GM23338 (cell line): ENCODE data around the gene MYOCD. TPM values are rescaled to one million over a fixed set of nuclear protein-coding genes. Genes with fewer than 3 reads are reported as not detected.

ENCODE experiments used
- ATAC-seq: fragments of 200-7000 bp; cut with Tn5 transposase; 3 replicates; pipeline ENCODE4 v1.9.1; 2020
- DNase-seq: peaks from one replicate; pipeline ENCODE4 v3.0.0-alpha.2; 2015; ENCODE audit warnings: low spot score
- H2AFZ ChIP-seq: fragments of 200-600 bp; sonication (generic); 2 replicates; pipeline ENCODE4 v1.8.0; 2016; ENCODE audit warnings: antibody characterized with exemption, mild to moderate bottlenecking, moderate library complexity
- H3F3A ChIP-seq: fragments of 200-600 bp; sonication (generic); replicated peaks from 2 replicates; pipeline ENCODE4 v1.8.0; 2017; ENCODE audit warnings: antibody characterized with exemption, mixed run types, low read depth
- H3K27ac ChIP-seq: fragments of 200-600 bp; sonication (generic); 2 replicates; pipeline ENCODE4 v1.6.1; 2016; ENCODE audit warnings: low read depth
- H3K27me3 ChIP-seq: fragments of 200-600 bp; sonication (generic); 2 replicates; pipeline ENCODE4 v1.8.0; 2016; ENCODE audit warnings: mild to moderate bottlenecking, mixed run types, moderate library complexity; ENCODE audit not compliant: insufficient read depth
- H3K36me3 ChIP-seq: fragments of 200-600 bp; sonication (generic); 2 replicates; pipeline ENCODE4 v1.8.0; 2016; ENCODE audit warnings: mild to moderate bottlenecking; ENCODE audit not compliant: insufficient read depth
- H3K4me1 ChIP-seq: fragments of 200-600 bp; sonication (generic); 2 replicates; pipeline ENCODE4 v1.8.0; 2016; ENCODE audit warnings: mild to moderate bottlenecking, moderate library complexity; ENCODE audit not compliant: insufficient read depth
- H3K4me2 ChIP-seq: fragments of 200-600 bp; sonication (generic); 2 replicates; pipeline ENCODE4 v1.7.1; 2017; ENCODE audit warnings: mixed run types
- H3K4me3 ChIP-seq: fragments of 200-600 bp; sonication (generic); 2 replicates; pipeline ENCODE4 v1.6.1; 2016; ENCODE audit warnings: mixed run types
- H3K79me2 ChIP-seq: fragments of 200-600 bp; sonication (generic); replicated peaks from 2 replicates; pipeline ENCODE4 v1.8.0; 2017; ENCODE audit warnings: mild to moderate bottlenecking; ENCODE audit not compliant: insufficient read depth
- H3K9me2 ChIP-seq: fragments of 200-600 bp; sonication (generic); 2 replicates; pipeline ENCODE4 v1.8.0; 2017; ENCODE audit not compliant: insufficient read depth
- H4K20me1 ChIP-seq: fragments of 200-600 bp; sonication (generic); replicated peaks from 2 replicates; pipeline ENCODE4 v1.8.0; 2017; ENCODE audit warnings: mild to moderate bottlenecking; ENCODE audit not compliant: insufficient read depth
- H3K27ac Mint-ChIP-seq: 2 replicates; pipeline ENCODE4 v1.8.0; 2020; ENCODE audit warnings: inconsistent platforms, mild to moderate bottlenecking, moderate library complexity, mixed read lengths
- H3K27me3 Mint-ChIP-seq: 3 replicates; pipeline ENCODE4 v1.8.0; 2022; ENCODE audit warnings: low read depth, mild to moderate bottlenecking, moderate library complexity, mixed read lengths, inconsistent platforms; ENCODE audit not compliant: insufficient read depth, poor library complexity
- H3K36me3 Mint-ChIP-seq: 3 replicates; pipeline ENCODE4 v1.8.0; 2021; ENCODE audit warnings: low read depth, mild to moderate bottlenecking, inconsistent platforms, moderate library complexity, mixed read lengths
- H3K4me1 Mint-ChIP-seq: 3 replicates; pipeline ENCODE4 v1.8.0; 2020; ENCODE audit warnings: mild to moderate bottlenecking, inconsistent platforms, mixed read lengths
- H3K4me3 Mint-ChIP-seq: 3 replicates; pipeline ENCODE4 v1.8.0; 2021; ENCODE audit warnings: moderate library complexity, mild to moderate bottlenecking, inconsistent platforms, mixed read lengths
- H3K9me3 Mint-ChIP-seq: 3 replicates; pipeline ENCODE4 v1.8.0; 2020; ENCODE audit warnings: moderate library complexity, mild to moderate bottlenecking, inconsistent platforms, mixed read lengths
- CREB1 ChIP-seq: fragments of 250-450 bp; sonication (Bioruptor Pico); IDR thresholded peaks from 2 replicates; pipeline ENCODE4 v1.5.0; 2020; ENCODE audit warnings: low read depth, mild to moderate bottlenecking, moderate library complexity
- EZH2 ChIP-seq: fragments of 200-600 bp; sonication (generic); IDR thresholded peaks from one replicate; pipeline ENCODE4 v1.8.0; 2017; ENCODE audit warnings: antibody characterized with exemption, mild to moderate bottlenecking, low read depth; ENCODE audit not compliant: unreplicated experiment
- EZH2phosphoT487 ChIP-seq: fragments of 200-600 bp; sonication (generic); IDR thresholded peaks from one replicate; pipeline ENCODE4 v1.8.1; 2018; ENCODE audit warnings: antibody characterized with exemption; ENCODE audit not compliant: unreplicated experiment
- JUNB ChIP-seq: IDR thresholded peaks from one replicate; pipeline ENCODE4 v1.6.1; 2016; ENCODE audit warnings: antibody characterized with exemption; ENCODE audit not compliant: unreplicated experiment
- REST ChIP-seq: IDR thresholded peaks from one replicate; pipeline ENCODE4 v1.6.1; 2018; ENCODE audit warnings: antibody characterized with exemption; ENCODE audit not compliant: unreplicated experiment
- polyA plus RNA-seq: library from polyadenylated mRNA; unstranded; fragments of >200 nt; fragmentation: Nextera tagmentation; extraction: Ambion mirVana; gene quantifications from 2 replicates; pipeline ENCODE4 v1.2.1, GENCODE V29; 2016
- total RNA-seq: library from RNA; depleted of rRNA; stranded (reverse); fragments of >200 nt; shearing (Covaris generic); gene quantifications from 2 replicates; pipeline ENCODE4 v1.2.3, GENCODE V29; 2014
- TF ChIP-seq, protein P1 (sequence below): fragments of 250-450 bp; sonication (Bioruptor Pico); IDR thresholded peaks from 2 replicates; pipeline ENCODE4 v1.5.0; 2020; ENCODE audit warnings: mild to moderate bottlenecking, moderate library complexity
- TF ChIP-seq, protein P2 (sequence below), 2 experiments: fragments of 200-600 bp in 1 of 2; sonication (generic) in 1 of 2; conservative IDR thresholded peaks; 2 replicates each; pipeline versions ENCODE4 v1.5.1 to v1.6.1; 2016 to 2017; ENCODE audit warnings: antibody characterized with exemption in 2 of 2, low read depth in 2 of 2, mild to moderate bottlenecking in 2 of 2, moderate library complexity in 1 of 2

The MYOCD gene
- total and polyA plus RNA-seq, 2 experiments from 2014 or later: 0.80 to 2.4 TPM

DNA sequence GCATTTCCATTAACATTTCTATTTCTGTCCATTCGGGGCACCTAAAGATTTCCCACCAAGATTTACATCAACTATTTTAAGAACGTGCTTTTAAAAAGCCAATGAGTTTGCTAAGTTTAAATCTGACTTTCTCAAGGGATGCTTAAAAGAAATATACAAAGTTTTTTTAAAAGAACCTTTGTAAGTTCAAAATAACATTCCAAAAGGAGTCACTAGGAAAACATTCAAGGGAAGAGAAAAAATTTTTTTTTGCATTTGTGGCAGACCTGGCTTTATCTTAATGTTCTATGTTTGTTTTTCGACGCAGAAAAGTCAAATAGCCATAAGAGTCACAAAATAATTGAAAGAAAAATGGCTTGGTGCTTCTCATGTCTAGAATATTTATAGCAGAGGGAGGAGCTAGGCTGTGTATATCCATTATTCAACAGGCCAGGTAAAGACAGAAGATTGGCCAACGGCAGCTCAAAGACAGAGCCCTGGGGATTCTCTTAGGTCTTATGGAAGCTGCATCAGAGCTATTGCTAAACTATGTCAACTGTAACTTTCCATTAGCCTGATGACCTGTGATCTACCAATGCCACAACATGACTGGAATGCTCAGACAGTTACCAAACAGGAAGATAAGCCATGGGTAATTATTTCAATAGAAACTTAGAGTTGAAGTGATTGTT, 37.8 kb upstream of the MYOCD start:
- Mint-ChIP-seq H3K36me3 (no peaks in the 10 kb centered on the region), H3K27me3 (no peaks in the 10 kb centered on the region), H3K4me1 (peaks cover 27% of the 10 kb centered on the region), H3K9me3 (no peaks in the 10 kb centered on the region; the same call in 2 of the 3 replicates), H3K27ac (peak overlapping the region; percentile 12; the same call in 1 of the 2 replicates), H3K4me3 (no peak overlapping the region)
- peak overlapping the region; percentile 64; the same call in 1 of the 2 replicates for H2AFZ ChIP-seq
- ATAC-seq (no peak), DNase-seq (no peak)
- H3K27me3 ChIP-seq: no peaks in the 10 kb centered on the region
- 0 out of 2 replicates have a peak overlapping the region, but pooled peaks have one; percentile 16 for H3K27ac ChIP-seq
- no peak overlapping the region for H3K4me2 ChIP-seq
- no peaks in the 10 kb centered on the region for H3K79me2 ChIP-seq
- H3F3A ChIP-seq: no peaks in the 10 kb centered on the region
- H3K9me2 ChIP-seq: 0 out of 2 replicates have a peak, but pooled peaks cover 6% of the 10 kb centered on the region
- TF ChIP-seq, protein P1, sequence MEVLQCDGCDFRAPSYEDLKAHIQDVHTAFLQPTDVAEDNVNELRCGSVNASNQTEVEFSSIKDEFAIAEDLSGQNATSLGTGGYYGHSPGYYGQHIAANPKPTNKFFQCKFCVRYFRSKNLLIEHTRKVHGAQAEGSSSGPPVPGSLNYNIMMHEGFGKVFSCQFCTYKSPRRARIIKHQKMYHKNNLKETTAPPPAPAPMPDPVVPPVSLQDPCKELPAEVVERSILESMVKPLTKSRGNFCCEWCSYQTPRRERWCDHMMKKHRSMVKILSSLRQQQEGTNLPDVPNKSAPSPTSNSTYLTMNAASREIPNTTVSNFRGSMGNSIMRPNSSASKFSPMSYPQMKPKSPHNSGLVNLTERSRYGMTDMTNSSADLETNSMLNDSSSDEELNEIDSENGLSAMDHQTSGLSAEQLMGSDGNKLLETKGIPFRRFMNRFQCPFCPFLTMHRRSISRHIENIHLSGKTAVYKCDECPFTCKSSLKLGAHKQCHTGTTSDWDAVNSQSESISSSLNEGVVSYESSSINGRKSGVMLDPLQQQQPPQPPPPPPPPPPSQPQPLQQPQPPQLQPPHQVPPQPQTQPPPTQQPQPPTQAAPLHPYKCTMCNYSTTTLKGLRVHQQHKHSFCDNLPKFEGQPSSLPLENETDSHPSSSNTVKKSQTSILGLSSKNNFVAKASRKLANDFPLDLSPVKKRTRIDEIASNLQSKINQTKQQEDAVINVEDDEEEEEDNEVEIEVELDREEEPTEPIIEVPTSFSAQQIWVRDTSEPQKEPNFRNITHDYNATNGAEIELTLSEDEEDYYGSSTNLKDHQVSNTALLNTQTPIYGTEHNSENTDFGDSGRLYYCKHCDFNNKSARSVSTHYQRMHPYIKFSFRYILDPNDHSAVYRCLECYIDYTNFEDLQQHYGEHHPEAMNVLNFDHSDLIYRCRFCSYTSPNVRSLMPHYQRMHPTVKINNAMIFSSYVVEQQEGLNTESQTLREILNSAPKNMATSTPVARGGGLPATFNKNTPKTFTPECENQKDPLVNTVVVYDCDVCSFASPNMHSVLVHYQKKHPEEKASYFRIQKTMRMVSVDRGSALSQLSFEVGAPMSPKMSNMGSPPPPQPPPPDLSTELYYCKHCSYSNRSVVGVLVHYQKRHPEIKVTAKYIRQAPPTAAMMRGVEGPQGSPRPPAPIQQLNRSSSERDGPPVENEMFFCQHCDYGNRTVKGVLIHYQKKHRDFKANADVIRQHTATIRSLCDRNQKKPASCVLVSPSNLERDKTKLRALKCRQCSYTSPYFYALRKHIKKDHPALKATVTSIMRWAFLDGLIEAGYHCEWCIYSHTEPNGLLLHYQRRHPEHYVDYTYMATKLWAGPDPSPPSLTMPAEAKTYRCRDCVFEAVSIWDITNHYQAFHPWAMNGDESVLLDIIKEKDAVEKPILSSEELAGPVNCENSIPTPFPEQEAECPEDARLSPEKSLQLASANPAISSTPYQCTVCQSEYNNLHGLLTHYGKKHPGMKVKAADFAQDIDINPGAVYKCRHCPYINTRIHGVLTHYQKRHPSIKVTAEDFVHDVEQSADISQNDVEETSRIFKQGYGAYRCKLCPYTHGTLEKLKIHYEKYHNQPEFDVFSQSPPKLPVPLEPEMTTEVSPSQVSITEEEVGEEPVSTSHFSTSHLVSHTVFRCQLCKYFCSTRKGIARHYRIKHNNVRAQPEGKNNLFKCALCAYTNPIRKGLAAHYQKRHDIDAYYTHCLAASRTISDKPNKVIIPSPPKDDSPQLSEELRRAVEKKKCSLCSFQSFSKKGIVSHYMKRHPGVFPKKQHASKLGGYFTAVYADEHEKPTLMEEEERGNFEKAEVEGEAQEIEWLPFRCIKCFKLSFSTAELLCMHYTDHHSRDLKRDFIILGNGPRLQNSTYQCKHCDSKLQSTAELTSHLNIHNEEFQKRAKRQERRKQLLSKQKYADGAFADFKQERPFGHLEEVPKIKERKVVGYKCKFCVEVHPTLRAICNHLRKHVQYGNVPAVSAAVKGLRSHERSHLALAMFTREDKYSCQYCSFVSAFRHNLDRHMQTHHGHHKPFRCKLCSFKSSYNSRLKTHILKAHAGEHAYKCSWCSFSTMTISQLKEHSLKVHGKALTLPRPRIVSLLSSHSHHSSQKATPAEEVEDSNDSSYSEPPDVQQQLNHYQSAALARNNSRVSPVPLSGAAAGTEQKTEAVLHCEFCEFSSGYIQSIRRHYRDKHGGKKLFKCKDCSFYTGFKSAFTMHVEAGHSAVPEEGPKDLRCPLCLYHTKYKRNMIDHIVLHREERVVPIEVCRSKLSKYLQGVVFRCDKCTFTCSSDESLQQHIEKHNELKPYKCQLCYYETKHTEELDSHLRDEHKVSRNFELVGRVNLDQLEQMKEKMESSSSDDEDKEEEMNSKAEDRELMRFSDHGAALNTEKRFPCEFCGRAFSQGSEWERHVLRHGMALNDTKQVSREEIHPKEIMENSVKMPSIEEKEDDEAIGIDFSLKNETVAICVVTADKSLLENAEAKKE (CRISPR knock-in tag): no peak
- no peak for TF ChIP-seq CREB1
- TF ChIP-seq EZH2phosphoT487: no peak
- H3K4me3 ChIP-seq: no peak overlapping the region
- peaks cover 22% of the 10 kb centered on the region for H3K4me1 ChIP-seq
- H3K36me3 ChIP-seq: no peaks in the 10 kb centered on the region
- no peaks in the 10 kb centered on the region for H4K20me1 ChIP-seq

- no peaks in the 10 kb centered on the region for H3F3A ChIP-seq
- peaks cover 13% of the 10 kb centered on the region; the same call in 2 of the 3 replicates for H3K4me1 Mint-ChIP-seq
- no peaks in the 10 kb centered on the region for H3K9me3 Mint-ChIP-seq
- H3K4me3 ChIP-seq: no peak overlapping the region
- no peaks in the 10 kb centered on the region for H3K36me3 ChIP-seq
- no peaks in the 10 kb centered on the region for H3K79me2 ChIP-seq
- no peaks in the 10 kb centered on the region for H4K20me1 ChIP-seq
- no peak for ATAC-seq
- DNase-seq: no peak
- peaks cover 12% of the 10 kb centered on the region for H3K4me1 ChIP-seq
- H3K9me2 ChIP-seq: 0 out of 2 replicates have a peak, but pooled peaks cover 6% of the 10 kb centered on the region
- H3K4me2 ChIP-seq: no peak overlapping the region
- no peaks in the 10 kb centered on the region for H3K36me3 Mint-ChIP-seq
- peaks cover 6% of the 10 kb centered on the region for H3K27me3 Mint-ChIP-seq
- no peak overlapping the region for H3K27ac Mint-ChIP-seq
- H3K4me3 Mint-ChIP-seq: no peak overlapping the region
- no peak overlapping the region; the same call in 1 of the 2 replicates for H2AFZ ChIP-seq
- no peaks in the 10 kb centered on the region for H3K27me3 ChIP-seq
- no peak overlapping the region for H3K27ac ChIP-seq
- TF ChIP-seq, protein P2, sequence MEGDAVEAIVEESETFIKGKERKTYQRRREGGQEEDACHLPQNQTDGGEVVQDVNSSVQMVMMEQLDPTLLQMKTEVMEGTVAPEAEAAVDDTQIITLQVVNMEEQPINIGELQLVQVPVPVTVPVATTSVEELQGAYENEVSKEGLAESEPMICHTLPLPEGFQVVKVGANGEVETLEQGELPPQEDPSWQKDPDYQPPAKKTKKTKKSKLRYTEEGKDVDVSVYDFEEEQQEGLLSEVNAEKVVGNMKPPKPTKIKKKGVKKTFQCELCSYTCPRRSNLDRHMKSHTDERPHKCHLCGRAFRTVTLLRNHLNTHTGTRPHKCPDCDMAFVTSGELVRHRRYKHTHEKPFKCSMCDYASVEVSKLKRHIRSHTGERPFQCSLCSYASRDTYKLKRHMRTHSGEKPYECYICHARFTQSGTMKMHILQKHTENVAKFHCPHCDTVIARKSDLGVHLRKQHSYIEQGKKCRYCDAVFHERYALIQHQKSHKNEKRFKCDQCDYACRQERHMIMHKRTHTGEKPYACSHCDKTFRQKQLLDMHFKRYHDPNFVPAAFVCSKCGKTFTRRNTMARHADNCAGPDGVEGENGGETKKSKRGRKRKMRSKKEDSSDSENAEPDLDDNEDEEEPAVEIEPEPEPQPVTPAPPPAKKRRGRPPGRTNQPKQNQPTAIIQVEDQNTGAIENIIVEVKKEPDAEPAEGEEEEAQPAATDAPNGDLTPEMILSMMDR (conservative IDR thresholded peaks at IDR 0.05; ENCODE audit: low read depth in 2 of 2): no peak
- TF ChIP-seq EZH2phosphoT487 (no peak), REST (no peak), EZH2 (no peak), JUNB (no peak)
Observed at GRCh38 chr17:12631076-12631475, 34.6 kb upstream of the MYOCD start.
